Neural progenitor cell (in vitro differentiated cells): ENCODE results near the gene AUTS2.

ENCODE experiments used
- CTCF ChIP-seq: fragments of 200-600 bp; sonication (generic); IDR thresholded peaks from 2 replicates; pipeline ENCODE4 v1.5.1; 2017; ENCODE audit warnings: antibody characterized with exemption, mild to moderate bottlenecking
- EZH2phosphoT487 ChIP-seq: fragments of 200-600 bp; sonication (generic); IDR thresholded peaks from 2 replicates; pipeline ENCODE4 v1.6.1; 2017; ENCODE audit warnings: antibody characterized with exemption

GRCh38 chr7:69857014-69857413, 258.7 kb downstream of the AUTS2 start:
- no peak for TF ChIP-seq CTCF
- TF ChIP-seq EZH2phosphoT487 = no peak
